ENCODE results near the gene RAB11FIP4.

DNA sequence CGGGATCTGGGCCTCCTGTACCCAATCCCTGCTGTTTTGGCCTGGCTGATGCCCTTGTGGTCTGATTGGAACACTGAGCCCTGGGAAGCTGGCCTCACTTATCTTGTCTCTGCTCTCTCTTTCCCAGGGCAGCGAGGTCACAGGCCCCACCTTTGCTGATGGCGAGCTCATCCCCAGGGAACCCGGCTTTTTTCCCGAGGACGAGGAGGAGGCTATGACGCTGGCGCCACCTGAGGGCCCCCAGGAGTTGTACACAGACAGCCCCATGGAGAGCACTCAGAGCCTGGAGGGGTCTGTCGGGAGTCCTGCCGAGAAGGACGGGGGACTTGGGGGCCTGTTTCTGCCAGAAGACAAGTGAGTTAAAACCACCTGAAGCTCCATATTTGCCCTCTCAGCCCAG lies 126.0 kb downstream of the RAB11FIP4 start:
- TF ChIP-seq, protein P1, sequence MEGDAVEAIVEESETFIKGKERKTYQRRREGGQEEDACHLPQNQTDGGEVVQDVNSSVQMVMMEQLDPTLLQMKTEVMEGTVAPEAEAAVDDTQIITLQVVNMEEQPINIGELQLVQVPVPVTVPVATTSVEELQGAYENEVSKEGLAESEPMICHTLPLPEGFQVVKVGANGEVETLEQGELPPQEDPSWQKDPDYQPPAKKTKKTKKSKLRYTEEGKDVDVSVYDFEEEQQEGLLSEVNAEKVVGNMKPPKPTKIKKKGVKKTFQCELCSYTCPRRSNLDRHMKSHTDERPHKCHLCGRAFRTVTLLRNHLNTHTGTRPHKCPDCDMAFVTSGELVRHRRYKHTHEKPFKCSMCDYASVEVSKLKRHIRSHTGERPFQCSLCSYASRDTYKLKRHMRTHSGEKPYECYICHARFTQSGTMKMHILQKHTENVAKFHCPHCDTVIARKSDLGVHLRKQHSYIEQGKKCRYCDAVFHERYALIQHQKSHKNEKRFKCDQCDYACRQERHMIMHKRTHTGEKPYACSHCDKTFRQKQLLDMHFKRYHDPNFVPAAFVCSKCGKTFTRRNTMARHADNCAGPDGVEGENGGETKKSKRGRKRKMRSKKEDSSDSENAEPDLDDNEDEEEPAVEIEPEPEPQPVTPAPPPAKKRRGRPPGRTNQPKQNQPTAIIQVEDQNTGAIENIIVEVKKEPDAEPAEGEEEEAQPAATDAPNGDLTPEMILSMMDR (IDR thresholded peaks at IDR 0.05): no peak
- TF ChIP-seq POLR2A (IDR thresholded peaks at IDR 0.05) (no peak), POLR2AphosphoS5 (IDR thresholded peaks at IDR 0.05) (no peak), EP300 (IDR thresholded peaks at IDR 0.05) (no peak)
